H9 (cell line): ENCODE measurements around the gene ZAR1. TPM values are rescaled to one million over a fixed set of nuclear protein-coding genes. Genes with fewer than 3 reads are reported as not detected.

Experiments
- DNase-seq: peaks from one replicate; pipeline ENCODE4 v3.0.0-alpha.2; 2017
- H2AFZ ChIP-seq: one replicate; pipeline ENCODE4 v1.6.1; 2013; ENCODE audit warnings: mild to moderate bottlenecking, low read length, control low read depth, moderate library complexity
- H2AK5ac ChIP-seq: 2 replicates; pipeline ENCODE4 v1.6.1; 2013; ENCODE audit warnings: low read length, control low read depth, mixed read lengths; ENCODE audit not compliant: insufficient read length
- H2BK120ac ChIP-seq: one replicate; pipeline ENCODE4 v1.6.1; 2013; ENCODE audit warnings: low read depth, mild to moderate bottlenecking, low read length, control low read depth, inconsistent platforms; ENCODE audit not compliant: poor library complexity, severe bottlenecking
- H2BK12ac ChIP-seq: 2 replicates; pipeline ENCODE4 v1.6.1; 2013; ENCODE audit warnings: low read length, control low read depth, mixed read lengths, low read depth; ENCODE audit not compliant: insufficient read length
- H2BK15ac ChIP-seq: 2 replicates; pipeline ENCODE4 v1.6.1; 2013; ENCODE audit warnings: low read depth, low read length, control low read depth
- H2BK20ac ChIP-seq: one replicate; pipeline ENCODE4 v1.6.1; 2013; ENCODE audit warnings: low read depth, mild to moderate bottlenecking, low read length, control low read depth, inconsistent platforms; ENCODE audit not compliant: poor library complexity, severe bottlenecking
- H2BK5ac ChIP-seq: 2 replicates; pipeline ENCODE4 v1.6.1; 2013; ENCODE audit warnings: low read length, control low read depth, mixed read lengths; ENCODE audit not compliant: insufficient read length
- H3K14ac ChIP-seq: 2 replicates; pipeline ENCODE4 v1.6.1; 2013; ENCODE audit warnings: low read length, control low read depth; ENCODE audit not compliant: insufficient read depth
- H3K18ac ChIP-seq: 2 replicates; pipeline ENCODE4 v1.6.1; 2013; ENCODE audit warnings: low read depth, mild to moderate bottlenecking, mixed read lengths, low read length, control low read depth; ENCODE audit not compliant: insufficient read length
- H3K23ac ChIP-seq: 2 replicates; pipeline ENCODE4 v1.6.1; 2013; ENCODE audit warnings: low read length, control low read depth, mixed read lengths, low read depth; ENCODE audit not compliant: insufficient read length
- H3K23me2 ChIP-seq: 2 replicates; pipeline ENCODE4 v1.6.1; 2013; ENCODE audit warnings: low read depth, mild to moderate bottlenecking, mixed read lengths, low read length, control low read depth; ENCODE audit not compliant: insufficient read length, poor library complexity, severe bottlenecking
- H3K27ac ChIP-seq: 2 replicates; pipeline ENCODE4 v1.5.1; 2013; ENCODE audit warnings: low read length, control low read depth, mixed read lengths, low read depth; ENCODE audit not compliant: insufficient read length
- H3K27me3 ChIP-seq: 2 replicates; pipeline ENCODE4 v1.6.1; 2013; ENCODE audit warnings: low read length, control low read depth, inconsistent platforms; ENCODE audit not compliant: insufficient read depth
- H3K4ac ChIP-seq: 2 replicates; pipeline ENCODE4 v1.6.1; 2013; ENCODE audit warnings: low read depth, mild to moderate bottlenecking, control low read depth, inconsistent platforms, low read length, moderate library complexity
- H3K4me1 ChIP-seq: 2 replicates; pipeline ENCODE4 v1.6.1; 2013; ENCODE audit warnings: low read length, control low read depth, inconsistent platforms; ENCODE audit not compliant: insufficient read depth
- H3K4me2 ChIP-seq: 2 replicates; pipeline ENCODE4 v1.6.1; 2013; ENCODE audit warnings: low read length, control low read depth, mixed read lengths; ENCODE audit not compliant: insufficient read length, insufficient read depth
- H3K56ac ChIP-seq: 2 replicates; pipeline ENCODE4 v1.6.1; 2013; ENCODE audit warnings: low read depth, mild to moderate bottlenecking, mixed read lengths, low read length, control low read depth; ENCODE audit not compliant: insufficient read length
- H3K79me1 ChIP-seq: 2 replicates; pipeline ENCODE4 v1.6.1; 2013; ENCODE audit warnings: low read depth, mild to moderate bottlenecking, moderate library complexity, low read length, control low read depth, inconsistent platforms; ENCODE audit not compliant: insufficient read depth, poor library complexity, severe bottlenecking
- H3K79me2 ChIP-seq: 2 replicates; pipeline ENCODE4 v1.6.1; 2013; ENCODE audit warnings: low read length, control low read depth, inconsistent platforms; ENCODE audit not compliant: insufficient read depth
- H3K9ac ChIP-seq: 2 replicates; pipeline ENCODE4 v1.6.1; 2013; ENCODE audit warnings: low read length, control low read depth, mixed read lengths; ENCODE audit not compliant: insufficient read length; ENCODE audit errors: extremely low read depth
- H3K9me3 ChIP-seq: one replicate; pipeline ENCODE4 v1.6.1; 2013; ENCODE audit warnings: low read depth, low read length, inconsistent platforms; ENCODE audit not compliant: control insufficient read depth
- H3T11ph ChIP-seq: one replicate; pipeline ENCODE4 v1.6.1; 2013; ENCODE audit warnings: mild to moderate bottlenecking, low read length, control low read depth, inconsistent platforms
- H4K20me1 ChIP-seq: one replicate; pipeline ENCODE4 v1.6.1; 2013; ENCODE audit not compliant: control insufficient read depth, insufficient read length, insufficient read depth
- H4K5ac ChIP-seq: 2 replicates; pipeline ENCODE4 v1.6.1; 2013; ENCODE audit warnings: low read depth, mild to moderate bottlenecking, mixed read lengths, low read length, control low read depth; ENCODE audit not compliant: insufficient read length
- H4K8ac ChIP-seq: replicated peaks from 2 replicates; pipeline ENCODE4 v1.6.1; 2013; ENCODE audit warnings: low read length, control low read depth, mixed read lengths, low read depth; ENCODE audit not compliant: insufficient read length
- H4K91ac ChIP-seq: 2 replicates; pipeline ENCODE4 v1.6.1; 2013; ENCODE audit warnings: low read depth, mild to moderate bottlenecking, moderate library complexity, mixed read lengths, low read length, control low read depth; ENCODE audit not compliant: insufficient read length
- H3K27ac Mint-ChIP-seq, 3 experiments: 2 replicates in 2 of 3; 3 replicates in 1 of 3; pipeline ENCODE4 v1.8.0; 2020 to 2021; ENCODE audit warnings: mixed read lengths in 3 of 3, mild to moderate bottlenecking in 1 of 3, moderate library complexity in 1 of 3
- H3K27me3 Mint-ChIP-seq: 2 replicates; pipeline ENCODE4 v1.8.0; 2021; ENCODE audit warnings: low read depth, mild to moderate bottlenecking, moderate library complexity, mixed read lengths
- H3K36me3 Mint-ChIP-seq, 3 experiments: 2 replicates in 2 of 3; 3 replicates in 1 of 3; pipeline ENCODE4 v1.8.0; 2020 to 2021; ENCODE audit warnings: low read depth in 3 of 3, mixed read lengths in 3 of 3; ENCODE audit not compliant: insufficient read depth in 1 of 3
- H3K4me1 Mint-ChIP-seq, 2 experiments: 2 replicates each; pipeline ENCODE4 v1.8.0; 2020; ENCODE audit warnings: mixed read lengths in 2 of 2
- H3K4me3 Mint-ChIP-seq, 2 experiments: 2 replicates in 1 of 2; 3 replicates in 1 of 2; pipeline ENCODE4 v1.8.0; 2020 to 2021; ENCODE audit warnings: mild to moderate bottlenecking in 2 of 2, mixed read lengths in 2 of 2, moderate library complexity in 1 of 2
- H3K9me3 Mint-ChIP-seq, 2 experiments: 2 replicates in 1 of 2; 3 replicates in 1 of 2; pipeline ENCODE4 v1.8.0; 2020; ENCODE audit warnings: mild to moderate bottlenecking in 2 of 2, mixed read lengths in 2 of 2, moderate library complexity in 1 of 2
- WGBS: extraction: QIAGEN DNeasy Blood & Tissue Kit; methylation state at CpG from one replicate; pipeline ENCODE4 v1.1.7; 2013; ENCODE audit warnings: missing lambda C conversion rate, low lambda C conversion rate, mixed read lengths; ENCODE audit not compliant: insufficient read length; ENCODE audit errors: extremely low coverage; 5-methylcytosine and 5-hydroxymethylcytosine counted together
- total RNA-seq: library from RNA; stranded (reverse); gene quantifications from 2 replicates; pipeline ENCODE4 v1.2.1, GENCODE V29; 2021
- TF ChIP-seq, protein P1 (sequence below): fragments of 200-600 bp; sonication (generic); conservative IDR thresholded peaks from 3 replicates; pipeline ENCODE4 v1.8.0; 2021; ENCODE audit warnings: antibody characterized with exemption, mild to moderate bottlenecking

ZAR1 gene
- total RNA-seq, 1 experiment from 2014 or later: 0.61 TPM

GRCh38 chr4:48504352-48504751 is 14.3 kb downstream of the ZAR1 start:
- no peak overlapping the region for H3K14ac ChIP-seq
- no peaks in the 10 kb centered on the region for H3K23me2 ChIP-seq
- H3K36me3 Mint-ChIP-seq: peaks cover 7 to 28% (median 20%) of the 10 kb centered on the region in 3 experiments; a peak in 6 of 7 replicates
- H2BK20ac ChIP-seq: no peak overlapping the region
- H3K4me1 ChIP-seq: no peaks in the 10 kb centered on the region; the same call in 1 of the 2 replicates
- H3K27me3 ChIP-seq: no peaks in the 10 kb centered on the region
- H3K27ac ChIP-seq: no peak overlapping the region
- H3K4ac ChIP-seq: no peak overlapping the region
- no peak overlapping the region for H2AFZ ChIP-seq
- H3K79me2 ChIP-seq: no peaks in the 10 kb centered on the region
- no peak overlapping the region for H3K9ac ChIP-seq
- no peak overlapping the region for H3K56ac ChIP-seq
- H4K8ac ChIP-seq: no peak overlapping the region
- no peaks in the 10 kb centered on the region; the same call in 1 of the 2 replicates for H3K27me3 Mint-ChIP-seq
- no peak overlapping the region for H3K18ac ChIP-seq
- no peak overlapping the region for H2BK12ac ChIP-seq
- no peak overlapping the region for H3T11ph ChIP-seq
- H2BK5ac ChIP-seq: no peak overlapping the region
- no peaks in the 10 kb centered on the region for H4K20me1 ChIP-seq
- H3K27ac Mint-ChIP-seq: peak overlapping the region in 1 of 3 experiments; percentile 73; a peak in 2 of 7 replicates
- DNase-seq: no peak
- no CpG with 5 or more reads among the region's 1 CpG for WGBS
- H3K4me3 Mint-ChIP-seq: no peak overlapping the region
- no peak overlapping the region for H2AK5ac ChIP-seq
- TF ChIP-seq, protein P1, sequence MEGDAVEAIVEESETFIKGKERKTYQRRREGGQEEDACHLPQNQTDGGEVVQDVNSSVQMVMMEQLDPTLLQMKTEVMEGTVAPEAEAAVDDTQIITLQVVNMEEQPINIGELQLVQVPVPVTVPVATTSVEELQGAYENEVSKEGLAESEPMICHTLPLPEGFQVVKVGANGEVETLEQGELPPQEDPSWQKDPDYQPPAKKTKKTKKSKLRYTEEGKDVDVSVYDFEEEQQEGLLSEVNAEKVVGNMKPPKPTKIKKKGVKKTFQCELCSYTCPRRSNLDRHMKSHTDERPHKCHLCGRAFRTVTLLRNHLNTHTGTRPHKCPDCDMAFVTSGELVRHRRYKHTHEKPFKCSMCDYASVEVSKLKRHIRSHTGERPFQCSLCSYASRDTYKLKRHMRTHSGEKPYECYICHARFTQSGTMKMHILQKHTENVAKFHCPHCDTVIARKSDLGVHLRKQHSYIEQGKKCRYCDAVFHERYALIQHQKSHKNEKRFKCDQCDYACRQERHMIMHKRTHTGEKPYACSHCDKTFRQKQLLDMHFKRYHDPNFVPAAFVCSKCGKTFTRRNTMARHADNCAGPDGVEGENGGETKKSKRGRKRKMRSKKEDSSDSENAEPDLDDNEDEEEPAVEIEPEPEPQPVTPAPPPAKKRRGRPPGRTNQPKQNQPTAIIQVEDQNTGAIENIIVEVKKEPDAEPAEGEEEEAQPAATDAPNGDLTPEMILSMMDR: no peak
- no peaks in the 10 kb centered on the region for H3K79me1 ChIP-seq
- no peak overlapping the region for H4K5ac ChIP-seq
- peaks cover under 1 to 1% of the 10 kb centered on the region in 2 experiments; a peak in 3 of 4 replicates for H3K4me1 Mint-ChIP-seq
- no peak overlapping the region for H2BK120ac ChIP-seq
- no peak overlapping the region for H3K23ac ChIP-seq
- no peak overlapping the region for H2BK15ac ChIP-seq
- no peak overlapping the region for H4K91ac ChIP-seq
- no peaks in the 10 kb centered on the region for H3K9me3 ChIP-seq
- no peaks in the 10 kb centered on the region for H3K9me3 Mint-ChIP-seq
- H3K4me2 ChIP-seq: no peak overlapping the region
